HCT116 (cell line): ENCODE results near the gene STAMBPL1. TPM values are rescaled to one million over a fixed set of nuclear protein-coding genes. Genes with fewer than 3 reads are reported as not detected.

ENCODE experiments used
- ATAC-seq: fragments of 200-7000 bp; cut with Tn5 transposase; 2 replicates; pipeline ENCODE4 v1.9.1; 2020; ENCODE audit warnings: mild to moderate bottlenecking, moderate library complexity
- BruUV-seq: library from RNA; stranded (reverse); fragments of 400-500 nt; replicated peaks from 2 replicates; lab custom pipeline; 2021; lab: Mats Ljungman, UMichigan
- CTCF ChIA-PET: fragments of 300-600 bp; sonication (Branson Sonifier 250); formaldehyde crosslinking; loops from one replicate; lab custom pipeline; 2021; ENCODE audit warnings: antibody characterized with exemption; lab: Charles Lee
- POLR2A ChIA-PET: fragments of 300-600, 350-600 bp; sonication (Branson Sonifier 250); formaldehyde crosslinking; loops from one replicate; lab custom pipeline; 2021; ENCODE audit warnings: antibody characterized with exemption; lab: Charles Lee
- RAD21 ChIA-PET, 2 experiments: fragments of 300-600 bp; sonication (Branson Sonifier 250); formaldehyde crosslinking; loops; one replicate each; lab custom pipeline; 2023; ENCODE audit warnings: low total read pairs in 2 of 2; ENCODE audit not compliant: uncharacterized antibody in 2 of 2, unreplicated experiment in 2 of 2, low non-redundant PET in 1 of 2; lab: Charles Lee
- DNase-seq: peaks from one replicate; pipeline ENCODE4 v3.0.0-alpha.2; 2010; ENCODE audit warnings: low read depth, low spot score
- H2AFZ ChIP-seq: fragments of 200-600 bp; shearing (Covaris generic), sonication (generic); 2 replicates; pipeline ENCODE4 v1.6.1; 2017; ENCODE audit warnings: low read depth, mixed run types, mixed read lengths, antibody characterized with exemption, low read length; ENCODE audit not compliant: poor library complexity, severe bottlenecking
- H3K27ac ChIP-seq: 2 replicates; pipeline ENCODE4 v1.5.1; 2012; ENCODE audit warnings: low read depth, low read length
- H3K27me3 ChIP-seq: fragments of 200-600 bp; sonication (generic); 2 replicates; pipeline ENCODE4 v1.6.1; 2016; ENCODE audit warnings: mixed run types, low read length, mixed read lengths; ENCODE audit not compliant: insufficient read depth
- H3K36me3 ChIP-seq, 2 experiments: fragments of 200-500 bp in 1 of 2; fragments of 200-600 bp in 1 of 2; sonication (Bioruptor generic) in 1 of 2; sonication (generic) in 1 of 2; 2 replicates each; pipeline versions ENCODE4 v1.5.1 to v1.6.1; 2014 to 2016; ENCODE audit warnings: low read length in 2 of 2, inconsistent platforms in 1 of 2, mixed read lengths in 1 of 2, mixed run types in 1 of 2; ENCODE audit not compliant: insufficient read depth in 2 of 2, control insufficient read depth in 1 of 2
- H3K4me1 ChIP-seq, 2 experiments: fragments of 200-600 bp in 1 of 2; sonication (generic) in 1 of 2; 2 replicates each; pipeline versions ENCODE4 v1.5.1 to v1.6.1; 2012 to 2017; ENCODE audit warnings: low read length in 2 of 2, inconsistent platforms in 1 of 2, mild to moderate bottlenecking in 1 of 2, mixed read lengths in 1 of 2, mixed run types in 1 of 2, moderate library complexity in 1 of 2; ENCODE audit not compliant: insufficient read depth in 2 of 2, control insufficient read depth in 1 of 2
- H3K4me2 ChIP-seq: fragments of 200-600 bp; sonication (generic); 2 replicates; pipeline ENCODE4 v1.6.1; 2017; ENCODE audit warnings: mixed run types, low read length, mixed read lengths
- H3K4me3 ChIP-seq, 2 experiments: fragments of 200-600 bp in 1 of 2; sonication (generic) in 1 of 2; replicated peaks in 1 of 2; 2 replicates each; pipeline ENCODE4 v1.5.1; 2011 to 2016; ENCODE audit warnings: low read length in 2 of 2, control low read depth in 1 of 2, low read depth in 1 of 2, mild to moderate bottlenecking in 1 of 2, mixed read lengths in 1 of 2, mixed run types in 1 of 2
- H3K79me2 ChIP-seq: fragments of 200-600 bp; sonication (generic); 2 replicates; pipeline ENCODE4 v1.6.1; 2017; ENCODE audit warnings: mild to moderate bottlenecking, mixed run types, low read length, moderate library complexity, mixed read lengths; ENCODE audit not compliant: insufficient read depth
- H3K9ac ChIP-seq: fragments of 200-600 bp; sonication (generic); 2 replicates; pipeline ENCODE4 v1.6.1; 2016; ENCODE audit warnings: low read length, mixed read lengths
- H3K9me2 ChIP-seq: fragments of 200-600 bp; sonication (generic), shearing (Covaris generic); 2 replicates; pipeline ENCODE4 v1.6.1; 2017; ENCODE audit warnings: mixed run types, mild to moderate bottlenecking, moderate library complexity; ENCODE audit not compliant: insufficient read depth
- H3K9me3 ChIP-seq, 2 experiments: fragments of 200-500 bp in 1 of 2; fragments of 200-600 bp in 1 of 2; sonication (Bioruptor generic) in 1 of 2; sonication (generic) in 1 of 2; 2 replicates each; pipeline ENCODE4 v1.6.1; 2014 to 2017; ENCODE audit warnings: low read length in 2 of 2, mixed read lengths in 2 of 2, inconsistent platforms in 1 of 2, low read depth in 1 of 2, mild to moderate bottlenecking in 1 of 2, mixed run types in 1 of 2, moderate library complexity in 1 of 2; ENCODE audit not compliant: control insufficient read depth in 1 of 2, insufficient read depth in 1 of 2
- H4K20me1 ChIP-seq: fragments of 200-600 bp; sonication (generic), shearing (Covaris generic); 2 replicates; pipeline ENCODE4 v1.6.1; 2017; ENCODE audit warnings: mixed run types, mild to moderate bottlenecking, moderate library complexity; ENCODE audit not compliant: insufficient read depth
- CBX3 ChIP-seq: IDR thresholded peaks from 2 replicates; pipeline ENCODE4 v1.6.1; 2012; ENCODE audit warnings: low read depth
- CTCF ChIP-seq, 3 experiments: fragments of 200-600 bp in 1 of 3; sonication (generic) in 1 of 3; IDR thresholded peaks in 2 of 3; conservative IDR thresholded peaks in 1 of 3; 2 replicates each; pipeline ENCODE4 v1.5.1; 2012 to 2017; ENCODE audit warnings: low read depth in 2 of 3, low read length in 2 of 3, antibody characterized with exemption in 1 of 3, borderline replicate concordance in 1 of 3, control low read depth in 1 of 3, mild to moderate bottlenecking in 1 of 3, mixed read lengths in 1 of 3, mixed run types in 1 of 3, moderate library complexity in 1 of 3; ENCODE audit not compliant: insufficient read depth in 1 of 3
- FOSL1 ChIP-seq: IDR thresholded peaks from 2 replicates; pipeline ENCODE4 v1.6.1; 2012; ENCODE audit warnings: low read depth
- POLR2A ChIP-seq: IDR thresholded peaks from 2 replicates; pipeline ENCODE4 v1.7.0; 2011; ENCODE audit warnings: borderline replicate concordance; ENCODE audit not compliant: insufficient read depth, insufficient read length; ENCODE audit errors: extremely low read depth
- POLR2AphosphoS5 ChIP-seq: IDR thresholded peaks from 2 replicates; pipeline ENCODE4 v1.6.1; 2011; ENCODE audit warnings: mild to moderate bottlenecking, low read depth, low read length, moderate library complexity
- TCF7L2 ChIP-seq: IDR thresholded peaks from 2 replicates; pipeline ENCODE4 v1.7.0; 2011; ENCODE audit warnings: borderline replicate concordance, inconsistent platforms; ENCODE audit not compliant: insufficient read depth, insufficient read length; ENCODE audit errors: extremely low read depth
- ZBTB33 ChIP-seq: IDR thresholded peaks from 2 replicates; pipeline ENCODE4 v1.6.1; 2011; ENCODE audit warnings: mild to moderate bottlenecking, low read length, moderate library complexity; ENCODE audit not compliant: insufficient replicate concordance; ENCODE audit errors: extremely low read depth
- intact Hi-C: fragments of 100-400 bp; cut with micrococcal nuclease; formaldehyde crosslinking; loops from 2 replicates; pipeline ENCODE4 v1.10.0; 2022
- total RNA-seq: library from RNA; stranded (reverse); gene quantifications from one replicate; pipeline ENCODE4 v1.2.1, GENCODE V29; 2021; ENCODE audit not compliant: unreplicated experiment

The STAMBPL1 gene
- total RNA-seq, 1 experiment from 2014 or later = 11.0 TPM

- Histone ChIP-seq H3K9ac (no peak overlapping the region), H3K36me3 (0 out of 4 replicates have a peak, but pooled peaks cover 0 to 5% of the 10 kb centered on the region in 2 experiments), H3K79me2 (no peaks in the 10 kb centered on the region), H3K4me1 (no peaks in the 10 kb centered on the region), H3K27me3 (no peaks in the 10 kb centered on the region), H3K9me2 (no peaks in the 10 kb centered on the region), H3K27ac (no peak overlapping the region), H4K20me1 (no peaks in the 10 kb centered on the region), H3K9me3 (no peaks in the 10 kb centered on the region), H2AFZ (no peak overlapping the region), H3K4me2 (no peak overlapping the region), H3K4me3 (no peak overlapping the region)
- TF ChIP-seq FOSL1 = no peak
- ATAC-seq = no peak
- CTCF ChIA-PET = interaction anchor here (3.5 kb wide), 1 partner anchor 14 kb away, joined by 12 read pairs; no protein-coding TSS in a partner anchor
- BruUV-seq = no TSS peak
- RAD21 ChIA-PET = no interaction called here
- POLR2A ChIA-PET = no interaction called here
- no peak for DNase-seq
- intact Hi-C loops = no loop called here
Observed at GRCh38 chr10:88918191-88918905, 38.3 kb downstream of the STAMBPL1 start.

- RAD21 ChIA-PET = no interaction called here
- ATAC-seq (no peak), DNase-seq (no peak)
- Histone ChIP-seq H3K27ac (no peak overlapping the region), H3K9me2 (no peaks in the 10 kb centered on the region), H3K79me2 (no peaks in the 10 kb centered on the region), H3K9ac (no peak overlapping the region), H3K36me3 (0 out of 4 replicates have a peak, but pooled peaks cover 0 to 5% of the 10 kb centered on the region in 2 experiments), H3K4me1 (no peaks in the 10 kb centered on the region), H4K20me1 (no peaks in the 10 kb centered on the region), H3K4me3 (no peak overlapping the region), H2AFZ (no peak overlapping the region), H3K4me2 (no peak overlapping the region), H3K27me3 (no peaks in the 10 kb centered on the region), H3K9me3 (no peaks in the 10 kb centered on the region)
- intact Hi-C loops = no loop called here
- POLR2A ChIA-PET = no interaction called here
- TF ChIP-seq POLR2A (no peak), CTCF (IDR thresholded peaks at IDR 0.05 in 2 of 3, conservative IDR thresholded peaks at IDR 0.05 in 1 of 3; ENCODE audit: borderline replicate concordance in 1 of 3, insufficient read depth in 1 of 3, low read depth in 2 of 3, low read length in 2 of 3) (no peak), TCF7L2 (no peak), POLR2AphosphoS5 (no peak), CBX3 (no peak), ZBTB33 (no peak), FOSL1 (no peak)
- CTCF ChIA-PET = interaction anchor here (3.5 kb wide), 1 partner anchor 14 kb away, joined by 12 read pairs; no protein-coding TSS in a partner anchor
- no TSS peak for BruUV-seq
Observed at GRCh38 chr10:88919041-88919440, 39.0 kb downstream of the STAMBPL1 start.
